Measurements from ENCODE around the gene NCKAP1. TPM values are rescaled to one million over a fixed set of nuclear protein-coding genes. Genes with fewer than 3 reads are reported as not detected.

The NCKAP1 gene
- total RNA-seq, 6 donors from 2014 or later, result 34.2 to 129 (median 83.9) TPM

- no peak for ATAC-seq (ENCODE audit: low FRiP score in 2 of 2)
- no peak for TF ChIP-seq CTCF (IDR thresholded peaks at IDR 0.05)
- TF ChIP-seq POLR2A (IDR thresholded peaks at IDR 0.05), result no peak
- no peak for TF ChIP-seq EP300 (IDR thresholded peaks at IDR 0.05)
- no peak for TF ChIP-seq POLR2AphosphoS5 (IDR thresholded peaks at IDR 0.05)
- no peak overlapping the region for H3K4me3 ChIP-seq
Measured at GRCh38 chr2:182916417-182916816, 121.8 kb downstream of the NCKAP1 start.

GRCh38 chr2:182915369-182916326, 122.6 kb downstream of the NCKAP1 start:
- DNase-seq (no peak), ATAC-seq (ENCODE audit: low FRiP score in 2 of 2) (no peak)
- H3K36me3 ChIP-seq, result peaks cover 0 to 54% (median 12%) of the 10 kb centered on the region in 4 donors
- no peaks in the 10 kb centered on the region for H3K4me1 ChIP-seq
- H3K9me3 ChIP-seq, result no peaks in the 10 kb centered on the region
- no peak for TF ChIP-seq POLR2AphosphoS5 (IDR thresholded peaks at IDR 0.05)
- no peak for TF ChIP-seq POLR2A (IDR thresholded peaks at IDR 0.05)
- TF ChIP-seq EP300 (IDR thresholded peaks at IDR 0.05), result no peak
- TF ChIP-seq CTCF (IDR thresholded peaks at IDR 0.05), result no peak
- 80 to 84% methylated on average over 6 of the region's 6 CpGs for WGBS, 2 donors
- no peak overlapping the region for H3K4me3 ChIP-seq
- H3K27me3 ChIP-seq, result no peaks in the 10 kb centered on the region
- no peak overlapping the region for H3K27ac ChIP-seq

More at GRCh38 chr2:182916417-182916816, 121.8 kb downstream of the NCKAP1 start:
- Histone ChIP-seq H3K36me3 (peaks cover 0 to 53% (median 12%) of the 10 kb centered on the region in 4 donors), H3K27ac (no peak overlapping the region), H3K27me3 (no peaks in the 10 kb centered on the region), H3K4me1 (no peaks in the 10 kb centered on the region), H3K9me3 (no peaks in the 10 kb centered on the region)
- DNase-seq, result no peak
- 92 to 95% methylated on average over 2 of the region's 2 CpGs for WGBS, 2 donors

- H3K4me1 ChIP-seq, result no peaks in the 10 kb centered on the region
- ATAC-seq (ENCODE audit: low FRiP score in 2 of 2), result no peak
Measured at GRCh38 chr2:182914852-182915251, 123.4 kb downstream of the NCKAP1 start.

GRCh38 chr2:182913064-182913463, 125.2 kb downstream of the NCKAP1 start:
- DNase-seq (no peak), ATAC-seq (ENCODE audit: low FRiP score in 2 of 2) (no peak)
- H3K36me3 ChIP-seq, result peaks cover 0 to 60% (median 21%) of the 10 kb centered on the region in 4 donors
- H3K27ac ChIP-seq, result no peak overlapping the region
- no peaks in the 10 kb centered on the region for H3K4me1 ChIP-seq
- no peaks in the 10 kb centered on the region for H3K9me3 ChIP-seq
- no peak overlapping the region for H3K4me3 ChIP-seq
- TF ChIP-seq POLR2A (IDR thresholded peaks at IDR 0.05) (no peak), CTCF (IDR thresholded peaks at IDR 0.05) (no peak), POLR2AphosphoS5 (IDR thresholded peaks at IDR 0.05) (no peak), EP300 (IDR thresholded peaks at IDR 0.05) (no peak)
- H3K27me3 ChIP-seq, result no peaks in the 10 kb centered on the region
- 96 to 100% methylated on average over 1 of the region's 1 CpG for WGBS, 2 donors

More at GRCh38 chr2:182914852-182915251, 123.4 kb downstream of the NCKAP1 start:
- TF ChIP-seq CTCF (IDR thresholded peaks at IDR 0.05) (no peak), POLR2A (IDR thresholded peaks at IDR 0.05) (no peak), POLR2AphosphoS5 (IDR thresholded peaks at IDR 0.05) (no peak), EP300 (IDR thresholded peaks at IDR 0.05) (no peak)
- Histone ChIP-seq H3K27me3 (no peaks in the 10 kb centered on the region), H3K27ac (no peak overlapping the region), H3K36me3 (peaks cover 0 to 53% (median 19%) of the 10 kb centered on the region in 4 donors), H3K4me3 (no peak overlapping the region), H3K9me3 (no peaks in the 10 kb centered on the region)
- 93 to 95% methylated on average over 1 of the region's 1 CpG for WGBS, 2 donors
- no peak for DNase-seq
